Measurements from ENCODE around the gene PLXND1.

PLXND1 gene

DNA sequence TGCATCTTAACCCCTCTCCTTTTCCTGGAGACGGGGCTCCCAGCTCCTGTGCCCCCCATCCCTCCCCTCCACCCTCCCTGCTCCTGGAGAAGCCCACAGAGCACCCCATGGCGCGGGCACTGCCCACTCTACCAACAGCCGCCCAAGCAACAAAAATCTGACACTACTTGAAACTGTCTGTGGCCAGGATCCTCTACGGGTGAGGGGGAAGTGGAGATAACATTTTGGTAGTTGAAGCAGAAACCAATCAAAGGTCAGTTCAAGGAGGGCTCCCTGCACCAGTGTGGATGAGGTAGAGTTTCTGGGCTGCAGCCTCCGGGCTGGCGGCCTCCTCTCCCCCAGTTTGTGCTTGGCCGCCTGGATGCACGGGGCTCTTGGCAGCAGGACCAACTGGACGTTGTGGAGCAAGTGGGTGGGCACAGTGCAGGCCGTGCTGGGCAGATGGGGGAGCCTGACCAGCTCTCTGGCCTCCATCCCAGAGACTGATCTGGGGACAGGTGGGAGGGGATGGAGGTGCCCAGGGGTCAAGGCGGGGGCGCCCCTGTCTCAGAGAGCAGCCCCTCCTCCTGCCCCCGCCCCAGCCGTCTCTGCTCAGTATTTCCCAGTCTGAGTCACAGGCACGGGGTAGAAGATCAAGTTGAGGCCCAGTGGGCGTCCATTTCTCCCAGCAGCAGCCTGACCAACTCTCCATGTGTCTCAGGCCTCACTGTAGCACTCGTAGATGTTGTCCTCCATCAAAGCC lies 50.7 kb downstream of the PLXND1 start:
- DNase-seq (ENCODE audit: low read depth in 2 of 2), result no peak
- TF ChIP-seq, protein P1, sequence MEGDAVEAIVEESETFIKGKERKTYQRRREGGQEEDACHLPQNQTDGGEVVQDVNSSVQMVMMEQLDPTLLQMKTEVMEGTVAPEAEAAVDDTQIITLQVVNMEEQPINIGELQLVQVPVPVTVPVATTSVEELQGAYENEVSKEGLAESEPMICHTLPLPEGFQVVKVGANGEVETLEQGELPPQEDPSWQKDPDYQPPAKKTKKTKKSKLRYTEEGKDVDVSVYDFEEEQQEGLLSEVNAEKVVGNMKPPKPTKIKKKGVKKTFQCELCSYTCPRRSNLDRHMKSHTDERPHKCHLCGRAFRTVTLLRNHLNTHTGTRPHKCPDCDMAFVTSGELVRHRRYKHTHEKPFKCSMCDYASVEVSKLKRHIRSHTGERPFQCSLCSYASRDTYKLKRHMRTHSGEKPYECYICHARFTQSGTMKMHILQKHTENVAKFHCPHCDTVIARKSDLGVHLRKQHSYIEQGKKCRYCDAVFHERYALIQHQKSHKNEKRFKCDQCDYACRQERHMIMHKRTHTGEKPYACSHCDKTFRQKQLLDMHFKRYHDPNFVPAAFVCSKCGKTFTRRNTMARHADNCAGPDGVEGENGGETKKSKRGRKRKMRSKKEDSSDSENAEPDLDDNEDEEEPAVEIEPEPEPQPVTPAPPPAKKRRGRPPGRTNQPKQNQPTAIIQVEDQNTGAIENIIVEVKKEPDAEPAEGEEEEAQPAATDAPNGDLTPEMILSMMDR (IDR thresholded peaks at IDR 0.05; ENCODE audit: low read depth, low read length), result no peak
- no peak overlapping the region for H3K4me3 ChIP-seq (replicated peaks in 1 of 2; ENCODE audit: low read depth in 2 of 2, low read length in 2 of 2)

DNA sequence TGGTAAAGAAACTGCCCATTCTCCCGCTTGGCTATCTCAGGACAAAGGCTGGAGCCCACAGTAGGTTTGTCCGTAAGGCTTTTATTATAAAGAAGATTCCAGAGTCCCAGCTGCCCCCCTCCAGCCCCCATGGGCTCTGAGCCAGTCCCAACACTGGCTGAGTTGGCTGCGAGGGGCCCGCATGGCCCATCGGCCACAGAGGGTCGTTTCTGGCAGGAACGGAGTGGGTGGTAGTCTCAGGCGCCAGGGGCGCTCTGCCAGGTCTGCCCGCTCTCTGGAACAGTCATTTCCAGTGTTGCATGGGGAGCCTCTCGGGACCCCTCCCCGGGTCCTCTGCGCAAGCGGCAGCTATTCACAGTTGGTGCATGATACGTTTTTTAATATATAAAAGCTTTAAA lies 51.3 kb downstream of the PLXND1 start:
- TF ChIP-seq, protein P1 (IDR thresholded peaks at IDR 0.05; ENCODE audit: low read depth, low read length), result no peak
- DNase-seq (ENCODE audit: low read depth in 2 of 2), result no peak
- no peak overlapping the region for H3K4me3 ChIP-seq (replicated peaks in 1 of 2; ENCODE audit: low read depth in 2 of 2, low read length in 2 of 2)

DNA sequence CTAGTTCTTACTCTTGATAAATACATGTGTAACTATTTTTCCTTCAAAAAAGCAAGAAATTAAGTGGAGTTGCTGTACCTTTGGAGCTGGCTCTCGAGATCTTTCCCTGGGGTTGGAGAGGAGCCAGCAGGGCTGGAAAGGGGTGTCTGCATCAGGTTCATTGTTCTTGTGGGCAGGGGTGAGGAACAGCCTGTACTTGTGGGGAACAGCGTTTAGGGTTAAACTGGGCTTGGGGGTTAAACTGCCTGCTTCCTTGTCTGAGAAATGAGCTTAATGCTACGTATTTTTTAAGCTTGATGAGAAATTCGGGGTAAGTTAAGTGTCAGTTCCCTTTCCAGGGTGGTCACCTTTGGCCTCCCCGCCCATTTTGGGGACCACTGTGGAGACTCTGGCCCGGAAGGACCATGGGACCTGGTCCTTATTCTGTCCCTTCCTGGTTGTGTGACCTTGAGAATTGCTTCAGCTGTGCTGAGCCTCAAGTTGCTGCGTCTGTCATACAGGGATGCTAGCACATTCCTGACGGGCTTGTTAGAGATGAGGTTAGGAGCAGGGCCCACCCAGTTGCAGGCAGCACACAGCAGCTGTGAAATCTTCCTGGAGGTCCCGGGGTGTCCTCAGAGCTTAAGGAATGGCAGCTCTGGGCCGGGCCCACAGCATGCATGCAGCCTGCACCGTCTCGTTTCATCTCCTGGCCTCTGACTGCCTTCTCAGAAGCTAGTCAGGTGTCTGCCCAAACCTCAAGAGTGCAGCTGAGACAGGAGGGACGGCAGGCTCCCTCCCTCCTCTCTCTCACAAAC lies 51.9 kb downstream of the PLXND1 start:
- DNase-seq (ENCODE audit: low read depth in 2 of 2), result no peak
- TF ChIP-seq, protein P1 (IDR thresholded peaks at IDR 0.05; ENCODE audit: low read depth, low read length), result no peak
- H3K4me3 ChIP-seq (replicated peaks in 1 of 2; ENCODE audit: low read depth in 2 of 2, low read length in 2 of 2), result no peak overlapping the region

DNA sequence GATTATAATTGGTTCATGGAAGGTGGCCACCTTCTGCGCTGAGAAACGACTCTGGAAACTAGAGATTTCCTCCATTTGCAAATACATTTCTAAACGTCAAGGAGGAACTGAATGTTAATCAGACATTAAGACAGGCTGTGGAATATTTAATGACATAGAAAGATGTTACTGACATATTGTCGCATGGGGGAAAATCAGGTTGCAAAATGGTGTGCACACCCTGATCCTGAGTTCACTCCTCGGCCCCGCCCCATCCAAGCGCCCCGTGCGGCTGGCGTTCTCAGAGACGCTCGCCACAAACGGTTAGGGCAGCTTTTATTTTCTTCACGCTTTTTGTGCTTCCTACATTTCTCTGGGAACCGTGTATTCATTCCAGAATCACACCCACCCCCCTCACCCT lies 52.8 kb downstream of the PLXND1 start:
- TF ChIP-seq, protein P1 (IDR thresholded peaks at IDR 0.05; ENCODE audit: low read depth, low read length), result no peak
- DNase-seq (ENCODE audit: low read depth in 2 of 2), result no peak
- H3K4me3 ChIP-seq (replicated peaks in 1 of 2; ENCODE audit: low read depth in 2 of 2, low read length in 2 of 2), result no peak overlapping the region

DNA sequence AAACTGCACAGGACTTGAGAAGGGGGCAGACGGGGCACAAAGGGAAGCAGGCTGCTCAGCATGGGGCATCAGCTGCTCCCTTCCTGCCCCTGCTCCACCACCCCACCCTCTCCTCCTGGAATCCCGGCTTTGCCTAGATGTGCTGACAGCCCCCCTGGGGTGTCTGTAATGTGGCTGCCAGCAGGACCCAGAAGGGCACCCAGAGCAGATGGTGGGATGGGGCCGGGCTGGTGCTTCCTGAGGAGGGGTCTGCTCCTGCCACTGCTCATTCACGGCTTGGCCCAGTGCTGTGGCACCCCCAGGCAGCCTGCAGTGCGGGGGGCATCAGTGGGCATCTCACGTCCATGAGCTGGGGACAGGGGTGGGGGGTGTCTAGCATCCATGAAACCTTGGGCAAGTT lies 53.3 kb downstream of the PLXND1 start:
- DNase-seq (ENCODE audit: low read depth in 2 of 2), result no peak
- H3K4me3 ChIP-seq (replicated peaks in 1 of 2; ENCODE audit: low read depth in 2 of 2, low read length in 2 of 2), result no peak overlapping the region
- TF ChIP-seq, protein P1 (IDR thresholded peaks at IDR 0.05; ENCODE audit: low read depth, low read length), result no peak

DNA sequence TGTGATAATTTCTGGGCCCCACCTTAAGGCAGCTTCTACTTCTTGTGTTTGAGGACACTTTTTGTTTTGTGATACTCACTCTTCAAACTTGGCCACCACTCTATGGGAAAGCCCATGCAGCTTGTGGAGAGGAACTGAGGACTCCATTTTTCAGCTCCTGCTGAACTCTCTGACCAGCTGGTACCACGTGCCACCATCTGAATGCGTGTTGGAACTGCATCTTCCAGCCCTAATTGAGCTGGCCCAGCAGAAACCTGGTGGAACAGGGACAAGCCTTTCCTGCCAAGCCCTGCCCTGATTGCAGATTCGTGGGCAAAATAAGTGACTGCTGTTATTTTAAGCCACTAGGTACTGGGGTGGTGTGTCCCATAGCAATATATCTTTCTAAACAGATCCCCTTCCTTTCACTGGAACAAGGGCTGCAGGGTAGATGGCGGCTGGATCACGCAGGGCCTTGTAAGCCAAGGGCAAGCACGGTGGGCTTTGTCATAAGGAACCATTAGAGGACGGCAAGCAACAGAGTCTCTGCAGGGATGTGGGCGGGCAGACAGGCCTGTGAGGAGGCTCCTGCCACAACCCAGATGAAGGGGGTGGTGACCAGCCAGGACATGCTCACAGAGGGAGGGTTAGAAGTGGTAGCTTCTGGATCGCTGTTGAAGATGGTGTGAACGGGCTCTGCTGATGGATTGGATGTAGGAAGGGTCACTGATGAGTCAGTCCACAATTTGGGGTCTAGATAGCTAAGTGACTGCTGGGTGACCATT lies 54.0 kb downstream of the PLXND1 start:
- TF ChIP-seq, protein P1 (IDR thresholded peaks at IDR 0.05; ENCODE audit: low read depth, low read length), result no peak
- no peak overlapping the region for H3K4me3 ChIP-seq (replicated peaks in 1 of 2; ENCODE audit: low read depth in 2 of 2, low read length in 2 of 2)
- DNase-seq (ENCODE audit: low read depth in 2 of 2), result no peak
